ENCODE measurements around the gene PDCL3.

The PDCL3 gene

DNA sequence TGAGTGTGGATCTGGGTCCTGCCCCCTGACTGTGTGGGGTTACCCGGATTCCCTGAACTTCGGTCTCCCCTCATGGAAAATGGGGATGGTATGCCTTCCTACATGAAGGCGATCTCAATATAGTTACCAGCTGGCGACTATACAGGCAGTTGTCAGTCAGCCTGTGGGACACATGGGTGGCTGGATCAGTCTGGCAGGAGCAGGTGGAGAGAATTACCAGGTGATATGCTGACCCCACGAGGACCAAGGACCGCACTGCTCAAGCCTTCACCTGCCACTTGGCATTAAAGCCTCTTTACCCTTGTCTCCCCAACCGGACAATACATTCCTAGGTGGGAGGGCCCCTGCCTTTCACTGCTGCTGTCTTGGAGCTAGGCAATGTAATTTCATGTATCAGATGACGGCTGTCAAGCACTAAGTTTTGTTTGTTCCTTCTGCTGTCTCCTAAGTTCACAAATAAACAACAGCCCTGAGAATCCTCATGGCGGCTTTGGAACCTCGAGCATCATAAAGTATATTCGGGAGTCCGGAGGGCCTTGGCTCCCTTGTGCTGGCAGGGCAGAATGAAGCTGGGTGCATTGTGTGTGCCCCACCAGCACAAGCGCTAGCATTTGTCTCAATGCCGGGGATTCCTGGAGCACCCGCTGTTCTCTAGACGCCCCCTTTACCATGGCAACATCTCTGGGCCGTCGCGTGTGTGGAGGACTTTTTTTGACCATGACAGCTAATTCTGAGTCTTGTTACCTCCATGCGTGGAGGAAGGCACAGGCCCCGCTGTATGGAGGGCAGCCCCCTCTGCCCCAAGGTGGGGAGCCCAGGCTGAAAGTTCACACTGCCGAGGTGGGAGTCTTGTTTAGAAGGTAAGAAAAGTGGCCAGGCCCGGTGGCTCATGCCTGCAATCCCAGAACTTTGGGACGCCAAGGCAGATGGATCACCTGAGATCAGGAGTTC is 48.6 kb downstream of the PDCL3 start:
- no peaks in the 10 kb centered on the region for H3K36me3 ChIP-seq (ENCODE audit: low read depth)
- no peak overlapping the region for H3K4me3 ChIP-seq (ENCODE audit: severe bottlenecking)
- no peaks in the 10 kb centered on the region for H3K27me3 ChIP-seq (ENCODE audit: insufficient read depth, poor library complexity, severe bottlenecking)
- ATAC-seq (ENCODE audit: low read depth) (no peak), DNase-seq (ENCODE audit: low spot score) (no peak)
- no peak for TF ChIP-seq CTCF (IDR thresholded peaks at IDR 0.05; ENCODE audit: poor library complexity, severe bottlenecking)
- H3K9me3 ChIP-seq (ENCODE audit: severe bottlenecking), result no peaks in the 10 kb centered on the region
- H3K4me1 ChIP-seq (ENCODE audit: insufficient read depth, poor library complexity, severe bottlenecking), result no peaks in the 10 kb centered on the region
- H3K27ac ChIP-seq (ENCODE audit: poor library complexity, severe bottlenecking), result no peak overlapping the region

GRCh38 chr2:100612388-100613000 is 49.7 kb downstream of the PDCL3 start:
- ATAC-seq (ENCODE audit: low read depth) (no peak), DNase-seq (ENCODE audit: low spot score) (no peak)
- H3K9me3 ChIP-seq (ENCODE audit: severe bottlenecking), result no peaks in the 10 kb centered on the region
- no peak overlapping the region for H3K4me3 ChIP-seq (ENCODE audit: severe bottlenecking)
- no peaks in the 10 kb centered on the region for H3K4me1 ChIP-seq (ENCODE audit: insufficient read depth, poor library complexity, severe bottlenecking)
- H3K27ac ChIP-seq (ENCODE audit: poor library complexity, severe bottlenecking), result no peak overlapping the region
- no peak for TF ChIP-seq CTCF (IDR thresholded peaks at IDR 0.05; ENCODE audit: poor library complexity, severe bottlenecking)
- no peaks in the 10 kb centered on the region for H3K27me3 ChIP-seq (ENCODE audit: insufficient read depth, poor library complexity, severe bottlenecking)
- H3K36me3 ChIP-seq (ENCODE audit: low read depth), result no peaks in the 10 kb centered on the region

DNA sequence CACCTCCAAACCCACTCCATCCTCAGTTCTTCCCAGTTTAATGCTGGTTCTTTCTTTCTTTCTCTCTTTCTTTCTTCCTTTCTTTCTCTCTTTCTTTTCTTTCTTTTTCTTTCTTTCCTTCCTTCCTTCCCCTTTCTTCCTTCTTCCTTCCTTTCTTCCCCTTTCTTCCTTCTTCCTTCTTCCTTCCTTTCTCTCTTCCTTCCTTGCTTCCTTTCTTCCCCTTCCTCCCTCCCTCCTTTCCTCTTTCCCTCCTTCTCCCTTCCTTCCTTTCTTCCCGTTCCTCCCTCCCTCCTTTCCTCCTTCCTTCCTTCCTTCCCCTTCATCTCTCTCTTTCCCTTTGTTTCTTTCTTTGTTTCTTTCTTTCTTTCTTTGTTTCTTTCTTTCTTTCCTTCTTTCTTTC is 50.9 kb downstream of the PDCL3 start:
- no peaks in the 10 kb centered on the region for H3K9me3 ChIP-seq (ENCODE audit: severe bottlenecking)
- H3K4me3 ChIP-seq (ENCODE audit: severe bottlenecking), result no peak overlapping the region
- ATAC-seq (ENCODE audit: low read depth) (no peak), DNase-seq (ENCODE audit: low spot score) (no peak)
- no peak for TF ChIP-seq CTCF (IDR thresholded peaks at IDR 0.05; ENCODE audit: poor library complexity, severe bottlenecking)
- no peaks in the 10 kb centered on the region for H3K4me1 ChIP-seq (ENCODE audit: insufficient read depth, poor library complexity, severe bottlenecking)
- H3K27me3 ChIP-seq (ENCODE audit: insufficient read depth, poor library complexity, severe bottlenecking), result no peaks in the 10 kb centered on the region
- no peaks in the 10 kb centered on the region for H3K36me3 ChIP-seq (ENCODE audit: low read depth)
- H3K27ac ChIP-seq (ENCODE audit: poor library complexity, severe bottlenecking), result no peak overlapping the region

- Histone ChIP-seq H3K36me3 (ENCODE audit: low read depth) (no peaks in the 10 kb centered on the region), H3K27ac (ENCODE audit: poor library complexity, severe bottlenecking) (no peak overlapping the region), H3K9me3 (ENCODE audit: severe bottlenecking) (no peaks in the 10 kb centered on the region), H3K27me3 (ENCODE audit: insufficient read depth, poor library complexity, severe bottlenecking) (no peaks in the 10 kb centered on the region), H3K4me1 (ENCODE audit: insufficient read depth, poor library complexity, severe bottlenecking) (no peaks in the 10 kb centered on the region), H3K4me3 (ENCODE audit: severe bottlenecking) (no peak overlapping the region)
- no peak for ATAC-seq (ENCODE audit: low read depth)
- no peak for TF ChIP-seq CTCF (IDR thresholded peaks at IDR 0.05; ENCODE audit: poor library complexity, severe bottlenecking)
- no peak for DNase-seq (ENCODE audit: low spot score)
Observed at GRCh38 chr2:100614455-100615000, 51.7 kb downstream of the PDCL3 start.

All from RWPE2 (cell line).